GM19463 (cell line): ENCODE results near the gene HMBS.

Experiments
- ATAC-seq: cut with Tn5 transposase; IDR thresholded peaks from one replicate; pipeline ENCODE4 v1.9.1; 2021; ENCODE audit warnings: mild to moderate bottlenecking, moderate library complexity; ENCODE audit not compliant: unreplicated experiment

HMBS gene

GRCh38 chr11:119067371-119068222, 17.1 kb upstream of the HMBS start, which contains the start of gene VPS11:
VPS11 (plus strand) TSS chr11:119067818; CDS start chr11:119067824, 6 bp downstream.
- peak; percentile 97 for ATAC-seq

GRCh38 chr11:119077839-119078238, 6.8 kb upstream of the HMBS start:
- no peak for ATAC-seq

DNA sequence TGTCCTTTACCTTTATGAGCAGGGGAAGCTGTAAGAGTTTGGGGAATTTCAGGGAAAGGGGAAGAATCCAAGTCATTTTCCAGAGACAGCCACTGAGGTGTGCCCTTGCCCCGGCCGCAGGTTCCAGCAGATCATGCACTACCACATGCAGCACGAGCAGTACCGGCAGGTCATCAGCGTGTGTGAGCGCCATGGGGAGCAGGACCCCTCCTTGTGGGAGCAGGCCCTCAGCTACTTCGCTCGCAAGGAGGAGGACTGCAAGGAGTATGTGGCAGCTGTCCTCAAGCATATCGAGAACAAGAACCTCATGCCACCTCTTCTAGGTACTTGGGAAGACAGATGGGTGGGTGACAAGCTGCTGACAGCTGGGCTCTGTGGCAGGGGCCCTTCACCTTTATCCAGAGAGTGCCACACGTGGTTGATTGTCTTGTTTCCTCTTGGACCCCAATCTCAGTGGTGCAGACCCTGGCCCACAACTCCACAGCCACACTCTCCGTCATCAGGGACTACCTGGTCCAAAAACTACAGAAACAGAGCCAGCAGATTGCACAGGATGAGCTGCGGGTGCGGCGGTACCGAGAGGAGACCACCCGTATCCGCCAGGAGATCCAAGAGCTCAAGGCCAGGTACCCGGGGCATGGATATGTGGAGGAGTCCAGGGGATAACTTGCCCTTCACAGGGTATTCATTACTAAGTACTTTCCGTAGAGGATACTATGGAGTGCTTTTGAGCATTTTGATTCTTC, 5.8 kb upstream of the HMBS start:
- no peak for ATAC-seq

DNA sequence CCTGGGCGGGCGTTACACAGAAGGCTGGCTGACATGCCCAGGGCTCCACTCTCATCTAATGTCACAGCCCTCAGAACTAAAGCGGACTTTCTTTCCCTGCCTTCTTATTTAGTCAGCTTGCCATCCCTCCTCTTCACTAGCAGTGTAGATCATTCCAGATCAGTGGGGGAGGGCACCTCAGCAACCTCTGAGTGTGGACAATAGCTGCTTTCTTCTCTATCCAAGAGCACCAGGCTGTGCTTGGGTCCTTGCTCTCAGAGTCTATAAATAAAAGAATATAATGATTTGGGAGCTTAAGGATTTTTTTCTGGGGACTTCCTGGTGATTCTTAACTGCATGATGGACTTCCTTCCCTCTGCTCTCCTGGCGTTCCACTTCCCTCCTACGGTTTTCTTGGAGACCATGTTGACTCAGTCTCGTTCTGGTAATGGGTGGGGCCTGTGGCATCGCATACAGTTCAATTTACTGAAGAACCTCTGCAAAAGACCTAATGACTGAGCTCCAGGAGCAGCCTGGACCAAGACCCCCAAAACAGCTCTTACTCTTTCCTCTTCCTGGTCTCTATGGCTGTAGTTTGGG, 2.9 kb upstream of the HMBS start:
- no peak for ATAC-seq

- ATAC-seq, result peak; percentile 5
These were observed 761 bp downstream of the HMBS start for GRCh38 chr11:119085437-119085847.

DNA sequence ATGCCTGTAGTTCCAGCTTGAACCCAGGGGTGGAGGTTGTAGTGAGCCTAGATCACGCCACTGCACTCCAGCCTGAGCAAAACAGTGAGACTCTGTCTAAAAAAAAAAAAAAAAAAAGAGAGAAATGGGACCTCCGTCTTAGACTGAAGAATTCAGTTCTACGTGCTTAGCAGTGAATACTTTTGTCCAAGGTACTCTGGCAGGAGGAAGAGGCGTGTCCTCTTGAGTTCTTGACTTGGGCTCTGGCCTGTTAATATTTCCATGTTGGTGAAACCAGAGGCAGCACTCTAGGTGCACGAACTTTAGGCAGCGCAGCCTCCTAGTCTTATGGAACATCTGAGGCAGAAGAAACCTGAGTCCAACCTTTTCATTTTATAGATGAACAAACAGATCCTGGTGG, 2.4 kb downstream of the HMBS start:
- no peak for ATAC-seq

- no peak for ATAC-seq
These were observed 3.1 kb downstream of the HMBS start for GRCh38 chr11:119087747-119088241.

- ATAC-seq, result no peak
These were observed 3.7 kb downstream of the HMBS start for GRCh38 chr11:119088406-119088805.

- ATAC-seq, result no peak
These were observed 4.6 kb downstream of the HMBS start for GRCh38 chr11:119089319-119089718.

GRCh38 chr11:119091178-119091577, 6.5 kb downstream of the HMBS start:
- ATAC-seq, result no peak

- no peak for ATAC-seq
These were observed 7.5 kb downstream of the HMBS start for GRCh38 chr11:119091966-119092879.

DNA sequence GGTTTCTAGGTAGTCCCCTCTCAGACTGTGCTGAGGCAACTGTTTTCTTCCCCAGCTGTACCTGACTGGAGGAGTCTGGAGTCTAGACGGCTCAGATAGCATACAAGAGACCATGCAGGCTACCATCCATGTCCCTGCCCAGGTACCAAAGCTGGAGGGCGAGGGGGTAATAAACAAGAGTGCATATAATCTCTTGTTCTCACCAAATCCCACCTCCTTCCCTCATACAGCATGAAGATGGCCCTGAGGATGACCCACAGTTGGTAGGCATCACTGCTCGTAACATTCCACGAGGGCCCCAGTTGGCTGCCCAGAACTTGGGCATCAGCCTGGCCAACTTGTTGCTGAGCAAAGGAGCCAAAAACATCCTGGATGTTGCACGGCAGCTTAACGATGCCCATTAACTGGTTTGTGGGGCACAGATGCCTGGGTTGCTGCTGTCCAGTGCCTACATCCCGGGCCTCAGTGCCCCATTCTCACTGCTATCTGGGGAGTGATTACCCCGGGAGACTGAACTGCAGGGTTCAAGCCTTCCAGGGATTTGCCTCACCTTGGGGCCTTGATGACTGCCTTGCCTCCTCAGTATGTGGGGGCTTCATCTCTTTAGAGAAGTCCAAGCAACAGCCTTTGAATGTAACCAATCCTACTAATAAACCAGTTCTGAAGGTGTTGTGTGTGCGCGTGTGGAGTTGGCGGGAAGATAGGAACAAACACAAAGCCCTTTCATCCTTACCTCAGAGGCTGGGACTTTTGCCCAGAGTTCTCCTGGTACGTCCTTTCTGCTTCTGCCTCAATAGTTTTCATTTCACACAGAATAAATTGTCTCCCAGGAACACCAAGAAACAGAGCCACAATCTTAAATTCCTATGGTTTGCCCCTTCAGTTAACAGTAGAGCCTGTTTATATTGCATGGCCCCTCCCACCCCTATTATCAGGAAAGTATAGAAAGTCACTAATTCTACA, 8.5 kb downstream of the HMBS start:
- no peak for ATAC-seq

GRCh38 chr11:119093942-119094815, 9.5 kb downstream of the HMBS start:
- no peak for ATAC-seq

DNA sequence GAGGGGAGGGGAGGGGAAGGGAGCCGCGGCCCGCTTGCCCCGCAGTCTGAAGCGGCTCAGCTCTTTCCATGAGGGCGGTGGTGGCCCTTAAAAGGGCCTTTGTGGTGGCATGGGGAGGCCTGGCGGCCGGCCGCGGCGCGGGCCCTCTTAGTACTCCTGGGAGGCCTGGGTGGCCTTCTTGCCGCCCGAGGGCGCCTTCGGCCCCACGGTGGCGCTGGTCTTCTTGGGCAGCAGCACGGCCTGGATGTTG, 10.1 kb downstream of the HMBS start:
- ATAC-seq, result peak; percentile 49

GRCh38 chr11:119095066-119095880, 10.6 kb downstream of the HMBS start:
- ATAC-seq, result peak; percentile 81

GRCh38 chr11:119099711-119100110, 15.0 kb downstream of the HMBS start:
- no peak for ATAC-seq

DNA sequence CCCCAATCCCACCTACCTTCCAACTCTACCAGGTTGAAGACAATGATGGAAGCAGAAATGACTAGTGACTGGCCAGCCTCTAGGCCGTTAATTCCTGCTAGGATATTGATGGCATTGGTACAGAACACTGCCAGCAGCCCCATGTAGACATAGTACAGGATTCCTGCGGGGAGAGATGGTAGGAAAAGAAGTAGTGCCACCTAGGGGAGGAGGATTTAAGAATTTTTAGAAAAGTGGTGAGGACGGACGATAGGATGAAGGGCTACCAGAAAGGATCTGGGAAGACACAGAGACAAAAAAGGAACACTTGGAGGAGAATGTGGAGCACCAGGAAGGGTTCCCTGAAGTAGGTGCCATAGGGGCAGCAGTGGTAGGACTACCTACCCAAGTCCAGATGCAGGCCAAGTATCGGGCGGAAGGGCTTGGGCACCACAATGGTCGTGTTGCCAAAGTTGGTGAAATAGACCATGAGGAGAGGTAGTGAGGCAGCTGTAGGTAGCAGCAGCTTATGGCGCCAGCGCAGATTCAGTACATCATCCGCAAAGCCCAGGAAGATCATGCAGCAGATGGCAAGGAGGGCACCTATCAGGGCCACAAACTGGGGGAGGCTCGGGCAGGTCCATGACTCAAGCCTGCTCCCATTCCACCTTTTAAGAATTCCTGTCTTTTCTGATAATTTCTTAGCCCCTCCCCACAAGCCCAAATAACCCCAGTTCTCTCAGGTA, 15.7 kb downstream of the HMBS start:
- ATAC-seq, result no peak
